ENCODE measurements around the gene HDHD2.
A peak's percentile ranks its signal among the peaks of the same experiment; 100 is the strongest.

The HDHD2 gene

DNA sequence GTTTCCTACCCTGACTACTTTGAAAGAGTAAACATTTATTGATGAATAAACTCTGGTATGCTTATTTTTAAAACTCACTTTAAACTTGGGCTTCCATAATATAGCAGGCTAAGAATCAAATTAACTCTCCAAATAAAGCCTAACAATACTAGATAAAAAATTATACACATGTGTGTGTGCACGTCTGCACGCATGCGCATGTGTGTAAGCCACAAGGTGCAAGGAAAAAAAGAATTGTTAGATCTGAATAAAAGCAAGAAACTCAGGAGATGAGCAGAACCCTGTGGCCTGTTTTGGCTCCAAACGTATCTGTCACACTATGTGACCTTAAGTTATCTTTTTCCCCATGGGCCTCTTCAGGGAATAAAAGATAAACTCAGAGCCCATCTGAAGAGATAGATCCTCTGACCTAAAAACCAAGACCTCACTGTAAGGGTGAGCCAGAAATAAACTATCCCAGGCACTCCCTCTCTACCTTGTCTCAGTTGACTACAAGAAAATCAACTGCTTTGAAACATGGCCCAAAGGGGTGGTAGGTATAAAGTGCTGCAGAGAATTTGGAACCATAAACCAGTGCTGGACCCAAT, 6.3 kb downstream of the HDHD2 start:
- no peak for DNase-seq (ENCODE audit: low read depth)

DNA sequence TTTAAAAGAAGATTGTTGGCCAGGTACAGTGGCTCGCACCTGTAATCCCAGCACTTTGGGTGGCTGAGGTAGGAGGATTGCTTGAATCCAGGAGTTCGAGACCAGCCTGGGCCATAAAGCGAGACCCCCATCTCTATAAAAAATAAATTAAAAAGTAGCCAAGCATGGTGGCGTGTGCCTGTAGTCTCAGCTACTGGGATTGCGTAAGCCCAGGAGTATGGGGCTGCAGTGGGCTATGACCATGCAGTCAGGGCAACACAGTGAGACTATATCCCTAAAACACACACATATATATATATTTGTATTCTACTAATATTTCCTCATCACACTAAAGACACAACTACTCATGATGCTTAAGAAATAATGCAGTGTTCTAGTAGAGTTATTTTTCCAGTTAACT, 7.1 kb downstream of the HDHD2 start:
- no peak for DNase-seq (ENCODE audit: low read depth)

DNA sequence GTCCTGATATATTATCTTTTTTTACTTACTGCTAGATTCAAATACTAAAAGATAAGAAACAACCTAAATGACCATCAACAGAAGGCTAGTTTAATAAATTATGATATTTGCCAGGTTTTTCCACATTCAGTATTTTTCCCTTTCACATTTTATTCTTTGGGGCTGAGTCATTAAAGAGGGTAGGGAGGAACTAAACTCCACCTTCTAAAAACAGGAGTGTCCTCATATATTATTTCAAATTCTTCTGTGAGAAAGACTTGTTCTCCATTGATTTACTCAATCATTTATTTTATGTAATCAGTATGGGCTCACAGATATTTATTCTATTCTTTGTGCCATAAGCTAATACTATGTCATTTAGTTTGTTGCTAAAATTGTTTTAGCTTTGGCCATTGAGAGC, 9.0 kb downstream of the HDHD2 start:
- DNase-seq (ENCODE audit: low read depth): no peak

DNA sequence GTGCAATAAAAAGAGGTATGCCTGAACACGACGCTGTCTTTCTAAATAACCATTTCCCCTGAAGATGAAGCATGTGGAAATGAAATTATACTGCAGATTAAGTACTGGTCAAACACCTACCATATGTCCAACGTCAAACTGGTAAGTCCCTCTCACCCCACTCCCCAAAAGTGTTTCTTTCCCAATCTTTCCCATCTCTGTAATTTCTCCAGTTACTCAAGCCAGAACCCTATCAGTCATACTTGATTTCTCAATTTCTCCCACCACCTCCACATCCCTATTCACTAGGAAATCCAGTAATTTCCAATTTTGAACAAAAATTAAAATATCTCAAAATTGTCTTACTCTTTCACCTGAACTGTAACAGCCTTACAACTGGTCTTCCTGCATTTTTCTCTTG, 29.2 kb downstream of the HDHD2 start:
- no peak for DNase-seq (ENCODE audit: low read depth)

DNA sequence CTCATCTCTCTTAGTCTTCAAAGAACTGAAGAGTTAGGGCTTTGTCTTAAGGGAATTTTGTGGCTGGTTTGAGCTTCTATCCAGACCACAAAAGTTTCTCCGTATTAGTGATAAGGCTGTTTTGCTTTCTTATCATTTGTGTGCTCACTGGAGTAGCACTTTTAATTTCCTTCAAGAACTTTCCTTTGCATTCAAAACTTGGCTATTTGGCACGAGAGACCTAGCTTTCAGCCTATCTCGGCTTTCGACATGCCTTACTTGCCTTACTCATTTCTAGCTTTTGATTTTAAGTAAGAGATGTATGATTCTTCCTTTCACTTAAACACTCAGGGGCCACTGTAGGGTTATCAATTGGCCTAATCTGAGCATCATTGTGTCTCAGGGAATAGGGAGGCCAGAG, 29.9 kb downstream of the HDHD2 start:
- no peak for DNase-seq (ENCODE audit: low read depth)

DNA sequence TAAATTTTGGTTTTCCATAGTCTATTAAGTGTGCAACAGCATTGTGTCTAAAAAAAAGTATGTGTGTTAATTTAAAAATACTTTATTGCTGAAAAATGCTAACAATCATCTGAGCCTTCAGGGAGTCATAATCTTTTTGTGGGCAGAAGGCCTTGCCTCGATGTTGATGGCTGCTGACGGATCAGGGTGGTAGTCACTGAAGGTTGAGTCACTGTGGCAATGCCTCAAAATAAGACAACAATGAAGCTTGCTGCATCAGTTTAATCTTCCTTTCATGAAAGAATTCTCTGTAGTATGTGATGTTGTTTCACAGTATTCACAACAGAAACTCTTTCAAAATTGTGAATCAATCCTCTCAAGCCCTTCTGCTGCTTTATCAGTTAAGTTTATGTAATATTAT, 31.3 kb downstream of the HDHD2 start:
- DNase-seq (ENCODE audit: low read depth): peak; percentile 77

DNA sequence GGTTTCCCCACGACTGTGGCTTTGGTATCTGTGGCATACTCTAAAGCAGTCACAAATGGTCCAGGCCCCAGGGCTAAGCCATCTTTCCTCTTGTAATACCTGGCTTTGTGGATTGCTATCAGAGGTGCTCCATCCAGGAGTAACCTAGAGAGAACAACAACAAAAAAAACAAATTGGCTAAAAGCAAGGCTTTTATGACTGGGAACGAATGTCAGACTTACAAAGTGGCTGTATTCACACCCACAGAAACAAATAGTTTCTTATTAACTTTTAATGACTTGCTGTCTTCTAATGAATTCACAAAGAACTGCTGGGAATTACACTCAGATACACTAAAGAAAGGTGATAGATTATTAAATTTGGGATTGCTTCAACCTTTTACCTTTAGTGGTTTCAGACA, 35.1 kb downstream of the HDHD2 start:
- no peak for DNase-seq (ENCODE audit: low read depth)

DNA sequence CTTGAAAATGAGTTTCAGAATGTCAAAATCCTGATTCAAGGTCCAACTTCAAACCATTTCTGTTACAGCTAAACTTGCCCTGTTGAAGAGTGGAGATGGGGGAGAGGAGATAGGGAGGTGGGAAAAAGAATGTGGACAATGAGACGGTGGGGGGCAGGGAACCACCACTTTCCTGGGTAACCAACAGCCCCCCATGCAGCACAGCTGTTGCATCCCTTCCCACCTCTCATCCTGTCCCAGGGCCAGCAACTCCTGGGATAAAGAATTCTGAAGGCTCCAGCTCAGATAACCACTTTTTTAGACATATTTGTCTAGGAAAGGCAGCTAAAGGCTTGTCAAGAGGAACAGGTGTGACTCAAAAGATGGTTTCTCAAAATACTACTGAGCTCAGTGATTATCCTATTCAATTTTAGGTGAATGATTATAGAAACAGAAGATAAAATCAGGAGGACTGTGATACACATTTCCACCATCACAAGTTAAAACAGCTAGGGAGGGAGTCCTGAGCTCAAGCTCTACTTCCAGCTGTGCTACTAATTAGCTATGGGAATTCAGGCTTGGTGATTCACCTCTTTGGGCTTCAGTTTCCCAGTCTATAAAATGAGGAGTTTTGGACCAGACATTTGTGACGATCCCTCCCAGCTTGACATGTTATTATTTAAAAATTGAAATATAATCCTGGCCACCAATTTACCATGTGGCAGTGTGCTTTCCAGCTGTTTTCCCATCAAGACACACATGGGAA, 36.3 kb downstream of the HDHD2 start:
- peak; percentile 52 for DNase-seq (ENCODE audit: low read depth)

DNA sequence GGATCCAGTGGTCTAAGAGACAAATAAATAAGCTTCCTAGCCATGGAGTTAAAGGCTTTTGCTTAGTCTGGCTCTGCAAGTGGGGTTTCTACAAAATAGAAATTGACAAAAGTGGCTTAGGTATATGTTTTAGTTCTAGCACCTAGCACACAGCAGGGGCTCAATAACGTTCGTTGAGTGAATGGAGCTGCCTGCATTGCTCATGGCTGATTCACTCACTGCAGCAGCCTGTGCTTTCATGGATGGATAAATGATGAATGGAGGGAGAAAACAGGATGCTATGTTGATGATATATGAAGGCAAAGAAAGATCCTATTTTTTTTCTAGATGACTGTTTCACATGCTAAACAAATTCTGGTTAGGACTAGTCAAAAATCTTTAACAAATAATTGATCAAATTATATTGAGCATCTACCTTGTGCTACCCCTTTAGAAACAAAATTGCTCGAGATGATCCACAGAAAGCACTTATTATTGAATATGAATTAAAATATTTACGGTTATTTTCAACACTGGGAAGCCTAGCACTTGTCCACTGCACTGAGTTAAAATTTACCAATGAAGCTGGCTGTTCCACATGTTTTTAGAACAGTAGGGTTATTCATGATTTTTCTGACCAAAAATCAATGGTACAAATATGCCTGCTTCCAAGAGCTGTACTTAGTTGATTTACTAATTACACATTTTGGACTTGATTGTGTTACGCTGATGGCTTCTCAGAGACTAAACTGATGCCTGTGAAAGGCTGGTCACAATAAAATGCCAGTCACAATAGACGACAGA, 39.6 kb downstream of the HDHD2 start:
- no peak for DNase-seq (ENCODE audit: low read depth)

DNA sequence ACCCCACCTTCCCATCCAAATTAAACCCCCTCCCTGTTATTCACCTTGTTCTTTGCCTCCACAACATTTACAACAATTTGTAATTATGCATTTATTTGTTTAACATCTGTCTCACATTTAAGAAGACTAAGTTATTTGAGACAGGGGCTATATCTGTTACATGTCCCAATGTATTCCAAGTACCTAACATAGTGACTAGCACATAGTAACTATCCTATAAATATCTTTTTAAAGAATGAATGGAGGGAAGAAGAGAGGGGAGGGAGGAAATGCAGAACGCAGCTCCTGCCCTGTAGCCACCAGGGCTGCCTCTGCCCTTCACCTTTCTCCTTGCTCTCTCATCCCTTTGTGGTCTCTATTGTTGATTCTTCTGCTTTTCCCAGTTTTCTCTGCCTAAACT, 40.6 kb downstream of the HDHD2 start:
- DNase-seq (ENCODE audit: low read depth): no peak

DNA sequence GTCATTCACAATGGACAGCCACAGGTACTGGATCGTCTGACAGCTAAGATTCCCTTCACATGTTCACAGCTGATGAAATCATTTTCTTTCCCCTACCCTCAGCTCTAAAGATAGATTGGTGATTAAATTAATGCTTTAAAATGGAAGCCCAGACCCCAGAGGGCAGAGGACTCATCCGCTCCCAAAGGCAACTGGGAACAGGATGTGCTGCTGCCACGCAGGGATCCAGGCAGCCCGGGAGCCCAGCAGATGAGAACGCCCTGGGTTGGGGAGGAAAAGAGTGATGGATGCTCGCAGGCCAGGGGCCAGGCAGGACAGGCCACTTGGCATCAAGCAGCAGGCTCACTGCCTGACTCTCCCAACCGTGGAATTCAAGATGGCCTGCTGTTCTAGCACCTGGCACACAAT, 41.3 kb downstream of the HDHD2 start:
- DNase-seq (ENCODE audit: low read depth): no peak

DNA sequence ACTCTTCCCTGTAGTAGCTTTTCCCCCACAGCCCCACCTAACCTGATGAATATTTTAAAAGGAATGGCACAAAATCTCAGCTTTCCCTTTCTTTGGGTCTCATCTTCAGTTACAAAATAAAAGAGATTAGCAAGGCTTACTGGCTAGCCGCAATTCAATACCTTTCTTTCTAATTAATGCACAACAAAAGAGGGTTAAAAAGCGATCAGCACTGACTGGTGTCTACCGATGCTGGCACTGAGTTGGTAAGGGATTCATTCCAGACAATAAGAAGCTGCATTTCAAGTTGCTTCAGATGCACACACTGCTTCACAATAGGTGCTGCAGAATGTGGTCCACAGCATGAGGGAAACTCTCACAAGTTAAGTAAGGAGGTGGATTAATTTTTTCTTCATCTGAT, 41.9 kb downstream of the HDHD2 start:
- no peak for DNase-seq (ENCODE audit: low read depth)

DNA sequence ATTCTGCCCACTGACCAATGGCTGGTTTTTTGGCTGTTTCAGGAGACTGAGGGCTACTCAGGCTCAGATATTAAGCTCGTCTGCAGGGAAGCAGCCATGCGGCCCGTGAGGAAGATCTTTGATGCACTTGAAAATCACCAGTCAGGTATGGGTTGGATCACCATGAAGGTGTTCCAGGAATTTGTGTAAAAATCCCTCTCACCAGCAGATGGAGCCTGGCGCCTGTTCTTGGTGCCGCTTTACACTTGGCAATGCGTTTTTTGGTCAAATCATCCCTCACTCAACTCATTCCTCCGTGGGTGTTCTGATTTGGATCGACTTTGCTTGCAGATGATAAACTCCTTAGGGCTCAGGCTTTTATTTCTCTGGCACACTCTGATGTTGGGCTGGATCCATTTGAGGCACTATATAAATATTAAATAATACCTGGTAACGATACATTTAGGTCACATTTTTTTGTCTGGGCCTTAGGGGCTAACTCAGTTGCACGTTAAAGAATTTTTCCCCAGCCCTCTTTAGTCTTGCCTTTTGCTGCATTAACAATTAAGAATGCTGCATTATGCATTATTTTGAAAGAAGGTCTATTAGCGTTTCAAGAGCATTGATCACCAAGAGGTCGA, 50.0 kb downstream of the HDHD2 start:
- peak; percentile 12 for DNase-seq (ENCODE audit: low read depth)

DNA sequence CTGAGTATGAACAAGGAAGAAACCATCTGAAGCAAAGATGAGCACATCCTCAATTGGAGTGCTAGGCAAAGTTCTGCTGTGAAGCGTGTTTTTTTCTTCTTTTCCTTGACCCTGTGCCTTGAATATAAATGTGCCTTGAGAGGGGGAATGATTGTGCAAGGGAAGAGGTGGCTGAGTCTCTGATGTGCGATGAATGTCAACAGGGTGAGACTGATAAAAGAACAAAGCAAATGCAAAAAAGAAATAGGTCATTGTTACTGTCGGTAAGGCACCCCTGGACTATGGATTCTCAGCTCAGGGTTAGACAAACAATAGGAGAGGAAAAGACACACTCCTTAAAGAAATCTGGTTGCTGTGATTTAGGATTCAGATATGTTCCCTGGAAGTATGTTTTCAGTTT, 54.5 kb downstream of the HDHD2 start:
- no peak for DNase-seq (ENCODE audit: low read depth)

DNA sequence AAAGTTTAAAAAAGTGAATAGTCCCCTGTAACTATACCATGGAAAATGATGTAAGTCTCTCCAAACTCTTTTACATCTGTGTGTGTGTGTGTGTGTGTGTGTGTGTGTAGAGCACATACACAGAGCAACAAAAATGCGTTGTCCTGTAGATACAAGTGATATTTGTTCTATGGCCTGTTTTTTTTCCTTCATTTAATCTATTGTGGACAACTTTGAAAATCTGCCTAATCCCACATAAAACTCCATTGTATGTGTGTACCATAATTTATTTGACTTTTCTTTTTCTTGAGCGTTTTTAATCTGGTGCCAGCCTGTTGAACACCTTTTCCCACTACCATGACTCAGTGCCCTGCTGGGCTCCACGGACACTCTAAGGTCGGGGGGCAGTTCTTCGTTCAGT, 62.6 kb downstream of the HDHD2 start:
- no peak for DNase-seq (ENCODE audit: low read depth)

DNA sequence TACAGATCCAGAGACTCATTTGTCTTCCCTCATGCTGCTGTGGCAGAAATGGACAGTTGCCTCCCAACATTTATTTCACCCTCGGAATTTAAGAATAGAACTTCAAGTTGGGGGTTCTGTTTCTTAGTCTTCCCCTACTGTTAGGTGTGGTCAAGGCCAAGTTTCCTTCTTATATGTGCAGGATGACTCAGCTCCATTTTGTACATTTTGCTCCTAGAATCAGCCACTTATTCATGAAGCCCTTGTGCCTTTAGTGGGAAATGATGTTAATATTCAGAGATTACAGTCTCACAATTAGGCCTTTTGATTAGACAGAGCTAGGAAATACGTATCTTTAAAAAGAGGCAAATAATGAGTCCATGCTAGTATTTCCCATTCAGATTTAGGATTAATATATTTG, 68.7 kb downstream of the HDHD2 start:
- no peak for DNase-seq (ENCODE audit: low read depth)

DNA sequence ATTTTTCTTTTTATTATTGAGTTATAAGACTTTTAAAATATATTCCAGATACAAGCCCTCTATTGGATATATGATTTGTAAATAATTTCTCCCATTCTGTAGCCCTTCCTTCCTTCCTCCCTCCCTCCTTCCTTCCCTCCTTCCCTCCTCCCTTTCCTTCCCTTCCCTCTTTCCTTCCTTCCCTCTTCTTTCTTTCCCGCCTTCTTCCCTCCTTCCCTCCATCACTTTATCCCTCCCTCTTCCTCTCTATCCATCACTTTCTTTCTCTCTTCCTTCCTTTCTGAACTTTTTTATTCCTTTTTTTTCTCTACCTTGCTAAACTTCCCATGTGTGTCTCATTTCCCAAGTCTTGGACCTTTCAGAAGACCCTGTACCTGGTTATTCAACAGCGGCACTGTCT, 69.4 kb downstream of the HDHD2 start:
- no peak for DNase-seq (ENCODE audit: low read depth)

DNA sequence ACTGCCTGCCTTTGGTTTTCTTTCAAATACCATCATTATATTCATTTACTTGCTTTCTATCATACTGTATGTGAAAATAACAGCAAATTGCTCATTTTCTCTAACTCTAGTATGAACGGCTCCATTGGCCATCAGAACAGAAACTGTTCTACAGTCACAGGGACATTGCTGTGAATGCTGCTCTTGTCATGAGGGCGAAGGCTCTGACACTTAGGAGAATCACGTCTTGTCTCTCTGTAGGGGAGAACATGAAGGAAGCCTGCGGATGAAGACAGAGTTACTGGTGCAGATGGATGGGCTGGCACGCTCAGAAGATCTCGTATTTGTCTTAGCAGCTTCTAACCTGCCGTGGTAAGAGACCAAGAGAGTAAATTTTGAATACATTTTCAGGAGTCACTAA, 73.2 kb downstream of the HDHD2 start:
- no peak for DNase-seq (ENCODE audit: low read depth)

DNA sequence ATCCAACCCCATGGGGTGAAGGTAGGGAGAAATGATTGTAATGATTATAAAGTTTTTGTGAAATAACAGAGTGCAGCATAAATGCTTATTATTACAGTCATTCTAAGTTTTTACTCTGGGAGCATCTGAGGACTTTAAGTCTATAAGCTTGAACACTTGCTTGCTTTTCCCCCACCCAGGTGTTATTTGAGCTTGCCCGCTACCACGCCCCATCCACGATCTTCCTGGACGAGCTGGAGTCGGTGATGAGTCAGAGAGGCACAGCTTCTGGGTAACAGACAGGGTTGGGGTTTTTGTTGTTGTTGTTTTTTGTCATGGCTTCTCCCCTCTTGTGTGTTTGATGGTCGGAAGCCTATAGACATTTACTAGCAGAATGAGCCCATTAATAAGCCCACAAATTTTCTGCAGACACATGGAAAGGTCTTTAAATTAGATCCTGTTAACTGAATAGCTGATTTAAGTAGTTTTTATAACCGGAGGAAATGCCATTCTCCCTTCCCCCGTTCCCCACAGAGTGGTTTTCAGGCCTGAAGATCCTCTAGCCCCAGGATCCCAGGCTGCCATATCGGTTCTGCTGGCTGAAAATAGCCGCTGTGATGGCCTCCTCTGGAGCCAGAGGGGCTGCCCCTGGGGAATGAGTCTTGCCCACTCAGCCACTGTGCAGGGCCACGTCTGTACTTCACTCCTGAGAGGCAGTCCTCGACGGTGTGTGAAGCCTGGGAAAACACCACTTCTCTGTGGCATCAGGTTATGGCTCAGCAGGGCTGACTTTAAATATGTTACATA, 75.0 kb downstream of the HDHD2 start:
- DNase-seq (ENCODE audit: low read depth): no peak

DNA sequence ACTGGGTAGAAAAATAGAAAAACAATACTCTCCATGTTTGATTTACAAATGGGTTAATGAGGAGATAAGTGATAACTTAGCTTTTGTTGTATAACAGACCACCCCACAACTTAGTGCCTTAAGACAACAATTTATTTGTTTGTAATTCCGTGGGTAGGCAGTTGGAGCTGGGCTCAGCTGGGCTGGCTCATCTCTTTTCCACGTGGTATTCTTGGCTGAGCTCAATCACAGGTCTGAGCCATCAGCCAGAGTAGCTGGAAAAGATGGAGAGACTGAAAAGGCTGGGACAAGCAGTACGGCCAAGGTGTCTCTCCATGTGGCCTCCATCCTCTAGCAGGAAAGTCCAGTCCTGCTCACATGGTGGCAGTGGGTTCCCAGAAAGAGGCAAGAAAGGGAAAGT, 82.7 kb downstream of the HDHD2 start:
- DNase-seq (ENCODE audit: low read depth): no peak

DNA sequence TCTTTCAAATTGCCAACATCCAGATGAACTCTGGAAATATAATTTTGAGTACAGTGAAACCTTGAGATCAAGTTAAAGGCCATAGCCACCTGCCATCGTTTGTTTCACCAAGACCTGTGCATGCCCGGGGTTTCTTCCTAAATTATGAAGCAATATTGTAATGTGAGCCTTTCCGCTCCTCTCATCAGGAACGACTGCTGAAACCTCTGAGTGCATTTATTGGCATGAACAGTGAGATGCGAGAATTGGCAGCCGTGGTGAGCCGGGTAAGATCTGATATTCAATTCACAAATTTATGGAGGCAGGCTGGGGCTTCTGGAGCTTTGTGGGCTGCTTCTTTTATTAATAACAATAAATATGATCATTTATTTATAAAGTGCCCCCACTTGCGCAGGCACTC, 87.2 kb downstream of the HDHD2 start:
- no peak for DNase-seq (ENCODE audit: low read depth)

DNA sequence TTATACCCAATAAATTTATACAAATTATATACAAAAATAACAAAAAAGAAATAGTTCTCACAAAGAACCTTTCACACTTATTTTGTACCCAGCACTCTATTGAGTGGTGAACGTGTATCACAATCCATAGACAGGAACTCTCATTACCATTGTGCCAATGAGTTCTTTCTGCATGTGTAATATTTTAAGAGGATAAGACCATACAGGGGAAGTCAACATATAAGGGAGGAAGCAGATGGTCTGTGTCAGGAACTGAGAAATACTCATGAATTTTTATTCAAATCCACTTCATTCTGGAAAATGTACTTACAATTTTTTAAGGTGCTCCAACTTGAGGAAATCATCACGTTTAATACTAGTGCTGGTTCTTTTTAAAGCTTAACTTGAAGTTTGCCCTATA, 87.8 kb downstream of the HDHD2 start:
- DNase-seq (ENCODE audit: low read depth): no peak

Data from GM04503 (cell line).